ENCODE measurements around the gene XYLT1.

DNA sequence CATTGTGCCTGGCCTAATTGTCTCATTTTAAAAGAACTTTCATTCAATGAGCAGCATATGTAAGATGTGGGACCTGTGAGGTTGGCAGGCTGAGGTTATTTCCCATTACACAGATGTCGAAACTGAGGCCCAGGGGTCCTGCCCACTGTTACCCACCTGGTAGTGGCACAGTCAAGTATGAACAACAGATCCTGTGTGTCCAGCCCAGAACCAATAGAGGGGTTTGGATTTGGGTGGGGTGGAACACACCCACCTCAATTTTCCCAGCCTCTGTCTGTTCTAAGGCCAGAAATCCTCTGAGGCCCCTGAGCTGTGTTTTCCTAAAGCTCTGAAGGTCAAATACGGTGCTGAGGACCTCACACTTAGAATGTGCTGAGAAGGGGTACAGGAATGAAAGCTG is 179.5 kb downstream of the XYLT1 start:
- TF ChIP-seq EZH2phosphoT487 (IDR thresholded peaks at IDR 0.05; ENCODE audit: borderline replicate concordance), result no peak
- TF ChIP-seq, protein P1, sequence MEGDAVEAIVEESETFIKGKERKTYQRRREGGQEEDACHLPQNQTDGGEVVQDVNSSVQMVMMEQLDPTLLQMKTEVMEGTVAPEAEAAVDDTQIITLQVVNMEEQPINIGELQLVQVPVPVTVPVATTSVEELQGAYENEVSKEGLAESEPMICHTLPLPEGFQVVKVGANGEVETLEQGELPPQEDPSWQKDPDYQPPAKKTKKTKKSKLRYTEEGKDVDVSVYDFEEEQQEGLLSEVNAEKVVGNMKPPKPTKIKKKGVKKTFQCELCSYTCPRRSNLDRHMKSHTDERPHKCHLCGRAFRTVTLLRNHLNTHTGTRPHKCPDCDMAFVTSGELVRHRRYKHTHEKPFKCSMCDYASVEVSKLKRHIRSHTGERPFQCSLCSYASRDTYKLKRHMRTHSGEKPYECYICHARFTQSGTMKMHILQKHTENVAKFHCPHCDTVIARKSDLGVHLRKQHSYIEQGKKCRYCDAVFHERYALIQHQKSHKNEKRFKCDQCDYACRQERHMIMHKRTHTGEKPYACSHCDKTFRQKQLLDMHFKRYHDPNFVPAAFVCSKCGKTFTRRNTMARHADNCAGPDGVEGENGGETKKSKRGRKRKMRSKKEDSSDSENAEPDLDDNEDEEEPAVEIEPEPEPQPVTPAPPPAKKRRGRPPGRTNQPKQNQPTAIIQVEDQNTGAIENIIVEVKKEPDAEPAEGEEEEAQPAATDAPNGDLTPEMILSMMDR (conservative IDR thresholded peaks at IDR 0.05; ENCODE audit: low read length), result no peak

Measured in Loucy (cell line).